Measurements from ENCODE around the gene PGLYRP4. TPM values are rescaled to one million over a fixed set of nuclear protein-coding genes. Genes with fewer than 3 reads are reported as not detected.

PGLYRP4 gene
- total RNA-seq, 4 donors from 2014 or later: not detected

DNA sequence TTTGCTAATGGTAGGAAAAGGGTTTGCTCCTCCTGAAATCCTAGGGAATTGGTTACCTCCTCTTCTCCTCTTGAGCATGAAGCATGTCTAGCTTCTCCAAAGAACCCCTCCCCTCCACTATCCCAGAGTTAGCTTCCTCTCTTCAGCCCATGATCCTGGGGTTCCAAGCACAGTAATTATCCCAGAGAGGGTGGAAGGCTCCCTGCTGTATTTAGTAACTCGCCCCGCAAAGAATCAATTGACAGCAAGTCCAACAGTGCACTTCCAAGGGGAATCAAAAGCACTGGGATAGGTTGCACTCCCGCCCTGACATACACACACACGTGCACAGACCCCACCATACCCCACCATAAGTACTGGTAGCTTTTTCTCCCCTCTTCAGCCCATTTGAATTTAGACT, 39.1 kb upstream of the PGLYRP4 start:
- in situ Hi-C loops (cut with MboI; ENCODE audit: low sequenced_read_pairs in 4 of 4): no loop called here
- Histone ChIP-seq H3K27me3 (no peaks in the 10 kb centered on the region), H3K4me1 (peaks cover 13 to 25% of the 10 kb centered on the region in 2 donors), H3K36me3 (no peaks in the 10 kb centered on the region), H3K9me3 (no peaks in the 10 kb centered on the region), H3K27ac (no peak overlapping the region), H3K4me3 (no peak overlapping the region)
- intact Hi-C loops (cut with DNase I; ENCODE audit: low total_unique reads): no loop called here
- TF ChIP-seq CTCF (IDR thresholded peaks at IDR 0.05 in 4 of 5, conservative IDR thresholded peaks at IDR 0.05 in 1 of 5) (no peak), POLR2A (IDR thresholded peaks at IDR 0.05) (no peak)
- ATAC-seq: no peak
- no peak for DNase-seq

DNA sequence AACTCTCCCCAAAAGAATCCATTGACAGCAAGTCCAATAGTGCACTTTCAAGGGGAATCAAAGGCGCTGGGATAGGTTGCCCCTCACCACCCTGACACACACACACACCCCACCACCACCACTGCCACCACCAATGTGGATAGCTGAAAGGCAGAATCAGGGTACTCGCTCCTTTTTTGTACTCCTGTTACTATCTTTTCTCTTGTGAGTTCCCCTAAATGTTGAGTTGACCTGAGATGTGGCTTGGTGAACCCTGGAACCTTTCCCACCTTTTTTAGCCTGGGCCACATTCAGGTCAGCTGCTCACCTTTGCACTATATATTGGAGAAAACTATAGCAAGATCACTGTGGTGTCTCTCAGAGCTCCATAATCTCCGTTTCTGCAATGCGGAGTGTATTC, 38.4 kb upstream of the PGLYRP4 start:
- Histone ChIP-seq H3K9me3 (no peaks in the 10 kb centered on the region), H3K27ac (no peak overlapping the region), H3K27me3 (no peaks in the 10 kb centered on the region), H3K36me3 (no peaks in the 10 kb centered on the region), H3K4me1 (peaks cover 13 to 25% of the 10 kb centered on the region in 2 donors), H3K4me3 (no peak overlapping the region)
- no peak for DNase-seq
- intact Hi-C loops (cut with DNase I; ENCODE audit: low total_unique reads) (no loop called here), in situ Hi-C loops (cut with MboI; ENCODE audit: low sequenced_read_pairs in 4 of 4) (no loop called here)
- ATAC-seq: no peak
- TF ChIP-seq POLR2A (IDR thresholded peaks at IDR 0.05): no peak
- no peak for TF ChIP-seq CTCF (IDR thresholded peaks at IDR 0.05 in 4 of 5, conservative IDR thresholded peaks at IDR 0.05 in 1 of 5)

- Histone ChIP-seq H3K27me3 (no peaks in the 10 kb centered on the region), H3K4me3 (no peak overlapping the region), H3K4me1 (peaks cover 10 to 21% of the 10 kb centered on the region in 2 donors), H3K36me3 (no peaks in the 10 kb centered on the region), H3K27ac (peak overlapping the region in 1 of 4 donors; percentile 15), H3K9me3 (no peaks in the 10 kb centered on the region)
- TF ChIP-seq POLR2A (IDR thresholded peaks at IDR 0.05): no peak
- TF ChIP-seq CTCF (IDR thresholded peaks at IDR 0.05 in 4 of 5, conservative IDR thresholded peaks at IDR 0.05 in 1 of 5): no peak
- ATAC-seq (peak in 1 of 2 donors; percentile 28), DNase-seq (peak; percentile 51 to 64)
- intact Hi-C loops (cut with DNase I; ENCODE audit: low total_unique reads): no loop called here
- in situ Hi-C loops (cut with MboI; ENCODE audit: low sequenced_read_pairs in 4 of 4): no loop called here
Observed at GRCh38 chr1:153386500-153386901, 37.9 kb upstream of the PGLYRP4 start.

DNA sequence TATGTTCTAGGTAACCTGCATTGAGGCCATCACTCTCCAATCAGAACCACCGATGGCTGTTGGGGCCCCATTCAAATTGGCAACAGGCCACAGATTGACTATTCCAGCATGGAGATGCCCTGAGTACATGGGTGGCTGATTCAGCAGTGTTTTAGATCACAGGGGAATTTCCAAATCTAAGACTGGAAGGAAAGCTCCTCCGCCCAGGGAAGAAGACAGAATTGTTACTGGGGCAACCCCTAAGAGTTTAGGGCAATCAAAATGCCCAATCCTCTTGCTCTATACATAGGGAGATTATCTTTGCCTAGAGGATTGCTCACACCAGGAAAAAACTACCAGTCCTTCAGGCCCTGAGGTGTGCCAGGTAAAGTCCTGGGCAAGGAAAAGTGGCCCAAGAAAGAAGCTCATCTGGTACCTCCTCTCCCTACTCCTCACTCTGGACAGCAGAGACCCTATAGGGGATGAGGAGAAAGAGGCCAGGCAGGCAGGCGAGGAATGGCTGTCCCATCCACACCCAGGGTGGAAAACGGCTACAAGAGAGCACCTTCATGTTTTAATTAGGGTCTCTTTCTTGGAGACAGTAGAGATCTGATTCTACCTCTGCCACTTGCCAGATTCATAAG, 36.4 kb upstream of the PGLYRP4 start:
- no peaks in the 10 kb centered on the region for H3K9me3 ChIP-seq
- in situ Hi-C loops (cut with MboI; ENCODE audit: low sequenced_read_pairs in 4 of 4) (no loop called here), intact Hi-C loops (cut with DNase I; ENCODE audit: low total_unique reads) (no loop called here)
- H3K27me3 ChIP-seq: no peaks in the 10 kb centered on the region
- TF ChIP-seq CTCF (IDR thresholded peaks at IDR 0.05 in 4 of 5, conservative IDR thresholded peaks at IDR 0.05 in 1 of 5): no peak
- no peak for TF ChIP-seq POLR2A (IDR thresholded peaks at IDR 0.05)
- DNase-seq (no peak), ATAC-seq (no peak)
- H3K27ac ChIP-seq: no peak overlapping the region
- H3K4me1 ChIP-seq: peaks cover 0 to 9% of the 10 kb centered on the region in 2 donors
- no peak overlapping the region for H3K4me3 ChIP-seq
- H3K36me3 ChIP-seq: no peaks in the 10 kb centered on the region

DNA sequence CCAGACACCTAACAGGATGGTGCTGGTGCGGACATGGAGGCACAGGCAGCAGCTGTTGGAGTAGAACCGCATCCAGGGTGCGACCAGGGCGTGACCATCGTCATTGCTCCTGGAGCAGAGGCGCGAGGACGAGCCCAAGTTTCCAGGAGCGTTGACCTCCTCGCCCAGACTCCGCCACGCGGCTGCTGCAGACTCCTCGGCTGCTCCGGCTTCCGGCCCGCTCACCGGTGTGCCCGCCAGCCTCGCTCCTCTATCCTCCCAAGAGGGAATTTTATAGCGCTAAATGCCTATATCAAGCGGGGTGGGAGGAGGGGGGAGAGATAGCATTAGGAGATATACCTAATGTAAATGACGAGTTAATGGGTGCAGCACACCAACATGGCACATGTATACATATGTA, 32.1 kb upstream of the PGLYRP4 start:
- no peaks in the 10 kb centered on the region for H3K36me3 ChIP-seq
- in situ Hi-C loops (cut with MboI; ENCODE audit: low sequenced_read_pairs in 4 of 4): no loop called here
- H3K27me3 ChIP-seq: no peaks in the 10 kb centered on the region
- H3K9me3 ChIP-seq: no peaks in the 10 kb centered on the region
- TF ChIP-seq CTCF (IDR thresholded peaks at IDR 0.05 in 4 of 5, conservative IDR thresholded peaks at IDR 0.05 in 1 of 5) (no peak), POLR2A (IDR thresholded peaks at IDR 0.05) (no peak)
- intact Hi-C loops (cut with DNase I; ENCODE audit: low total_unique reads): no loop called here
- H3K27ac ChIP-seq: no peak overlapping the region
- H3K4me3 ChIP-seq: no peak overlapping the region
- ATAC-seq (no peak), DNase-seq (no peak)
- no peaks in the 10 kb centered on the region for H3K4me1 ChIP-seq

Data from gastrocnemius medialis (tissue), 4 donors.